ENCODE measurements around the gene CDH1. TPM values are rescaled to one million over a fixed set of nuclear protein-coding genes. Genes with fewer than 3 reads are reported as not detected.

Gene CDH1
- 10 to 100 TPM; 92.0 to 96.6 TPM for polyA plus RNA-seq

GRCh38 chr16:68737046-68737729 lies at the start of gene CDH1:
Gene CDH1 (plus strand): TSS chr16:68737292. CDS start chr16:68737416, 124 bp downstream.
- Histone ChIP-seq H3K27ac (ENCODE audit: low read depth in 2 of 2, low read length in 1 of 2) (peak within 1 kb of the TSS; percentile 84 to 87), H3K27me3 (ENCODE audit: control insufficient read depth in 1 of 2, insufficient read depth in 2 of 2, low read length in 2 of 2) (no peaks in the 10 kb centered on the region), H3K4me3 (ENCODE audit: low read depth in 1 of 2, low read length in 2 of 2) (peak within 1 kb of the TSS; percentile 67 to 69), H3K4me1 (ENCODE audit: control insufficient read depth in 2 of 2, insufficient read depth in 2 of 2, low read length in 1 of 2) (no peaks in the 10 kb centered on the region), H3K9me3 (ENCODE audit: control insufficient read depth in 2 of 2, insufficient read depth in 1 of 2, low read depth in 1 of 2, low read length in 1 of 2) (no peaks in the 10 kb centered on the region), H3K36me3 (ENCODE audit: control insufficient read depth in 2 of 2, insufficient read depth in 2 of 2, low read length in 1 of 2) (no peaks in the 10 kb centered on the region)
- 1 to 3% methylated on average over 60 to 63 of the region's 63 CpGs for WGBS, 2 donors

DNA sequence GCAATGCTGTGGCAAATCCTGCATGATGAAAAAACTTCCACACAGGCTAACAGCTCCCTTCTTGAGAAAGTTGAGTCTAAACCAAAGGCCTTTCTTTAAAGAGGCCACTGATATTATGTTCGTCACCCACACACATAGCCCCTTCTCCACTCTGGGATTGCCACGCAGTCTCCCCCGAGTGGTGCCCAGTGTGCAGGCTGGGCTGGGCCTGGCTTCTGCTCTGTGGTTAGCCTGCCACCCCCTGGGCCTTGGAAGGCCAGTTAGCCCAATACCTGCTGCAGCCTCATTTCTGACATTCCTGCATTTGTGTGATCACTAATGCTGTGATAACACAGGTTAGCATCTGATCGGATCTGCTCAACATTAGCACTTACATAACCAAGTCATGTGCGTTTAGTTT lies 47.2 kb upstream of the CDH1 start:
- no peaks in the 10 kb centered on the region for H3K9me3 ChIP-seq (ENCODE audit: control insufficient read depth in 2 of 2, insufficient read depth in 1 of 2, low read depth in 1 of 2, low read length in 1 of 2)
- no peak overlapping the region for H3K27ac ChIP-seq (ENCODE audit: low read depth in 2 of 2, low read length in 1 of 2)
- 82 to 89% methylated on average over 5 of the region's 5 CpGs for WGBS, 2 donors
- H3K27me3 ChIP-seq (ENCODE audit: control insufficient read depth in 1 of 2, insufficient read depth in 2 of 2, low read length in 2 of 2), result no peaks in the 10 kb centered on the region
- H3K4me1 ChIP-seq (ENCODE audit: control insufficient read depth in 2 of 2, insufficient read depth in 2 of 2, low read length in 1 of 2), result no peaks in the 10 kb centered on the region
- no peak overlapping the region for H3K4me3 ChIP-seq (ENCODE audit: low read depth in 1 of 2, low read length in 2 of 2)
- H3K36me3 ChIP-seq (ENCODE audit: control insufficient read depth in 2 of 2, insufficient read depth in 2 of 2, low read length in 1 of 2), result peaks cover 0 to 5% of the 10 kb centered on the region in 2 donors

GRCh38 chr16:68695575-68695974 lies 41.5 kb upstream of the CDH1 start:
- no peak overlapping the region for H3K4me3 ChIP-seq (ENCODE audit: low read depth in 1 of 2, low read length in 2 of 2)
- H3K4me1 ChIP-seq (ENCODE audit: control insufficient read depth in 2 of 2, insufficient read depth in 2 of 2, low read length in 1 of 2), result no peaks in the 10 kb centered on the region
- H3K36me3 ChIP-seq (ENCODE audit: control insufficient read depth in 2 of 2, insufficient read depth in 2 of 2, low read length in 1 of 2), result peaks cover 0 to 2% of the 10 kb centered on the region in 2 donors
- 84 to 86% methylated on average over 11 of the region's 11 CpGs for WGBS, 2 donors
- H3K27ac ChIP-seq (ENCODE audit: low read depth in 2 of 2, low read length in 1 of 2), result no peak overlapping the region
- H3K9me3 ChIP-seq (ENCODE audit: control insufficient read depth in 2 of 2, insufficient read depth in 1 of 2, low read depth in 1 of 2, low read length in 1 of 2), result no peaks in the 10 kb centered on the region
- H3K27me3 ChIP-seq (ENCODE audit: control insufficient read depth in 1 of 2, insufficient read depth in 2 of 2, low read length in 2 of 2), result no peaks in the 10 kb centered on the region

GRCh38 chr16:68696514-68696913 lies 40.6 kb upstream of the CDH1 start:
- WGBS, 2 donors, result 82 to 84% methylated on average over 8 of the region's 8 CpGs
- H3K36me3 ChIP-seq (ENCODE audit: control insufficient read depth in 2 of 2, insufficient read depth in 2 of 2, low read length in 1 of 2), result peaks cover 0 to 2% of the 10 kb centered on the region in 2 donors
- no peaks in the 10 kb centered on the region for H3K27me3 ChIP-seq (ENCODE audit: control insufficient read depth in 1 of 2, insufficient read depth in 2 of 2, low read length in 2 of 2)
- no peaks in the 10 kb centered on the region for H3K4me1 ChIP-seq (ENCODE audit: control insufficient read depth in 2 of 2, insufficient read depth in 2 of 2, low read length in 1 of 2)
- no peak overlapping the region for H3K4me3 ChIP-seq (ENCODE audit: low read depth in 1 of 2, low read length in 2 of 2)
- H3K27ac ChIP-seq (ENCODE audit: low read depth in 2 of 2, low read length in 1 of 2), result no peak overlapping the region
- no peaks in the 10 kb centered on the region for H3K9me3 ChIP-seq (ENCODE audit: control insufficient read depth in 2 of 2, insufficient read depth in 1 of 2, low read depth in 1 of 2, low read length in 1 of 2)

- H3K27me3 ChIP-seq (ENCODE audit: control insufficient read depth in 1 of 2, insufficient read depth in 2 of 2, low read length in 2 of 2), result no peaks in the 10 kb centered on the region
- 88 to 89% methylated on average over 23 of the region's 23 CpGs for WGBS, 2 donors
Observed at GRCh38 chr16:68698091-68698490, 39.0 kb upstream of the CDH1 start.

GRCh38 chr16:68700120-68700519 lies 37.0 kb upstream of the CDH1 start:
- no peaks in the 10 kb centered on the region for H3K27me3 ChIP-seq (ENCODE audit: control insufficient read depth in 1 of 2, insufficient read depth in 2 of 2, low read length in 2 of 2)
- no peak overlapping the region for H3K4me3 ChIP-seq (ENCODE audit: low read depth in 1 of 2, low read length in 2 of 2)
- H3K27ac ChIP-seq (ENCODE audit: low read depth in 2 of 2, low read length in 1 of 2), result no peak overlapping the region
- H3K4me1 ChIP-seq (ENCODE audit: control insufficient read depth in 2 of 2, insufficient read depth in 2 of 2, low read length in 1 of 2), result peaks cover 0 to 2% of the 10 kb centered on the region in 2 donors
- H3K36me3 ChIP-seq (ENCODE audit: control insufficient read depth in 2 of 2, insufficient read depth in 2 of 2, low read length in 1 of 2), result no peaks in the 10 kb centered on the region
- H3K9me3 ChIP-seq (ENCODE audit: control insufficient read depth in 2 of 2, insufficient read depth in 1 of 2, low read depth in 1 of 2, low read length in 1 of 2), result no peaks in the 10 kb centered on the region
- 34 to 47% methylated on average over 6 of the region's 6 CpGs for WGBS, 2 donors

More at GRCh38 chr16:68698091-68698490, 39.0 kb upstream of the CDH1 start:
- no peaks in the 10 kb centered on the region for H3K4me1 ChIP-seq (ENCODE audit: control insufficient read depth in 2 of 2, insufficient read depth in 2 of 2, low read length in 1 of 2)
- no peaks in the 10 kb centered on the region for H3K9me3 ChIP-seq (ENCODE audit: control insufficient read depth in 2 of 2, insufficient read depth in 1 of 2, low read depth in 1 of 2, low read length in 1 of 2)
- no peak overlapping the region for H3K4me3 ChIP-seq (ENCODE audit: low read depth in 1 of 2, low read length in 2 of 2)
- H3K36me3 ChIP-seq (ENCODE audit: control insufficient read depth in 2 of 2, insufficient read depth in 2 of 2, low read length in 1 of 2), result peaks cover 0 to 2% of the 10 kb centered on the region in 2 donors
- no peak overlapping the region for H3K27ac ChIP-seq (ENCODE audit: low read depth in 2 of 2, low read length in 1 of 2)

DNA sequence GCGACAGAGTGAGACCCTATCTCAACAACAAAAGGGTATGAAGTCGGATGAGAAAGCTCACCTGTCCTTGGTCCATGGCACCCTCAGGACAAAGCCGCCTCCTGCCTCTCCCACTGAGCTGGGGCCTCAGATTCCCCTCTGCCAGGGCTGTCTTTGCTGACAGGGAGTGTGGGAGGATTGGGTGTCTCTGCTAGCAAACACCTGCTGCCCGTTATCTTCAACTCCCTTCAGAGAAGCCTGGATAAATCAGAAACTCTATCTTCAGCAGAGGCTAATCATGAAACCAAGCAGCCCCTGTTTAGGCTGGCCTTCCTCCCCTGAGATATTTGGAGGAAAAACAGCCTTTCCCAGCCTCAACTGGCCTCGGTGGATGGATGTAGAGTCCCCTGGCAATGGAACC lies 36.3 kb upstream of the CDH1 start:
- Histone ChIP-seq H3K36me3 (ENCODE audit: control insufficient read depth in 2 of 2, insufficient read depth in 2 of 2, low read length in 1 of 2) (no peaks in the 10 kb centered on the region), H3K27me3 (ENCODE audit: control insufficient read depth in 1 of 2, insufficient read depth in 2 of 2, low read length in 2 of 2) (no peaks in the 10 kb centered on the region), H3K4me1 (ENCODE audit: control insufficient read depth in 2 of 2, insufficient read depth in 2 of 2, low read length in 1 of 2) (peaks cover 0 to 2% of the 10 kb centered on the region in 2 donors), H3K27ac (ENCODE audit: low read depth in 2 of 2, low read length in 1 of 2) (no peak overlapping the region), H3K9me3 (ENCODE audit: control insufficient read depth in 2 of 2, insufficient read depth in 1 of 2, low read depth in 1 of 2, low read length in 1 of 2) (no peaks in the 10 kb centered on the region), H3K4me3 (ENCODE audit: low read depth in 1 of 2, low read length in 2 of 2) (no peak overlapping the region)
- 85 to 88% methylated on average over 5 of the region's 5 CpGs for WGBS, 2 donors

DNA sequence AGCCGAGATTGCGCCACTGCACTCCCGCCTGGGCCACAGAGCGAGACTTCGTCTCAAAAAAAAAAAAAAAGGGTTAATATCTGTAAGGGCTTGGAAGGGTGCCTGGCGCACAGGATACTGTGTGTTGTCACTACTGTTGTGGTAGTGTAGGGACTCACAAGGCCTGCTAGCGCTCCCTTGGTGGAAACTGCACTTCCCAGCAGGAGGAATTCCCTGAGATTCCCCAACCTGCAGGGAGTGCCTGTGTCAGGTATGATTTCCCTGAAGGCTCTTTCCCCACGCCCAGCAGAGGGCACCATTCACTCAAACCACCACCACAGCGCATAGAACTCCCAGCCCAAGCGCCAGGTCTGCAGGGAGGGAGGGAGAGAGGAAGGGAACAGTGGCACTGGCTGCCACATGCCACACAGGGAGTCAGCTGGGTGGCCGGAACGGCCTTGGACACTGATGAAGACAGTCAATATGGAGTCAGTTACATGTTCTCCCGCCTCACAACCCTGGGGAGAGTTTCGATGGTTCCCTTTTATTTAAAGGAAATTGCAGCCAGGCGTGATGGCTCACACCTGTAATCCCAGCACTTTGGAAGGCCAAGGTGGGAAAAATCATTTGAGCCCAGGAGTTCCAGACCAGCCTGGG lies 32.7 kb upstream of the CDH1 start:
- Histone ChIP-seq H3K27ac (ENCODE audit: low read depth in 2 of 2, low read length in 1 of 2) (peak overlapping the region in 1 of 2 donors; percentile 22), H3K4me1 (ENCODE audit: control insufficient read depth in 2 of 2, insufficient read depth in 2 of 2, low read length in 1 of 2) (peaks cover 0 to 5% of the 10 kb centered on the region in 2 donors), H3K27me3 (ENCODE audit: control insufficient read depth in 1 of 2, insufficient read depth in 2 of 2, low read length in 2 of 2) (no peaks in the 10 kb centered on the region), H3K4me3 (ENCODE audit: low read depth in 1 of 2, low read length in 2 of 2) (no peak overlapping the region), H3K9me3 (ENCODE audit: control insufficient read depth in 2 of 2, insufficient read depth in 1 of 2, low read depth in 1 of 2, low read length in 1 of 2) (no peaks in the 10 kb centered on the region), H3K36me3 (ENCODE audit: control insufficient read depth in 2 of 2, insufficient read depth in 2 of 2, low read length in 1 of 2) (no peaks in the 10 kb centered on the region)
- WGBS, 2 donors, result 45 to 48% methylated on average over 15 of the region's 15 CpGs

- no peaks in the 10 kb centered on the region for H3K36me3 ChIP-seq (ENCODE audit: control insufficient read depth in 2 of 2, insufficient read depth in 2 of 2, low read length in 1 of 2)
- H3K27ac ChIP-seq (ENCODE audit: low read depth in 2 of 2, low read length in 1 of 2), result peak overlapping the region; percentile 50 to 84
- H3K27me3 ChIP-seq (ENCODE audit: control insufficient read depth in 1 of 2, insufficient read depth in 2 of 2, low read length in 2 of 2), result no peaks in the 10 kb centered on the region
- H3K4me1 ChIP-seq (ENCODE audit: control insufficient read depth in 2 of 2, insufficient read depth in 2 of 2, low read length in 1 of 2), result peaks cover 0 to 5% of the 10 kb centered on the region in 2 donors
- H3K4me3 ChIP-seq (ENCODE audit: low read depth in 1 of 2, low read length in 2 of 2), result no peak overlapping the region
- no peaks in the 10 kb centered on the region for H3K9me3 ChIP-seq (ENCODE audit: control insufficient read depth in 2 of 2, insufficient read depth in 1 of 2, low read depth in 1 of 2, low read length in 1 of 2)
- WGBS, 2 donors, result 42 to 50% methylated on average over 27 of the region's 27 CpGs
Observed at GRCh38 chr16:68707340-68708152, 29.5 kb upstream of the CDH1 start.
